GM06990 (cell line): ENCODE results near the gene ROBO1.

Experiments
- DNase-seq: peaks from one replicate; pipeline ENCODE4 v3.0.0-alpha.2; 2011; ENCODE audit not compliant: insufficient read length; ENCODE audit errors: extremely low read depth
- H3K27me3 ChIP-seq: replicated peaks from 2 replicates; pipeline ENCODE4 v1.6.0; 2011; ENCODE audit warnings: low read length; ENCODE audit not compliant: control insufficient read depth, insufficient read depth
- H3K36me3 ChIP-seq: 2 replicates; pipeline ENCODE4 v1.5.1; 2011; ENCODE audit warnings: low read length; ENCODE audit not compliant: control insufficient read depth, insufficient read depth
- H3K4me3 ChIP-seq: replicated peaks from 2 replicates; pipeline ENCODE4 v1.5.1; 2011; ENCODE audit warnings: low read depth, mild to moderate bottlenecking, control low read depth, low read length
- TF ChIP-seq, protein P1 (sequence below): IDR thresholded peaks from 2 replicates; pipeline ENCODE4 v1.5.1; 2011; ENCODE audit warnings: low read length, control low read depth, mild to moderate bottlenecking, inconsistent platforms; ENCODE audit not compliant: insufficient read depth, poor library complexity, severe bottlenecking

ROBO1 gene

DNA sequence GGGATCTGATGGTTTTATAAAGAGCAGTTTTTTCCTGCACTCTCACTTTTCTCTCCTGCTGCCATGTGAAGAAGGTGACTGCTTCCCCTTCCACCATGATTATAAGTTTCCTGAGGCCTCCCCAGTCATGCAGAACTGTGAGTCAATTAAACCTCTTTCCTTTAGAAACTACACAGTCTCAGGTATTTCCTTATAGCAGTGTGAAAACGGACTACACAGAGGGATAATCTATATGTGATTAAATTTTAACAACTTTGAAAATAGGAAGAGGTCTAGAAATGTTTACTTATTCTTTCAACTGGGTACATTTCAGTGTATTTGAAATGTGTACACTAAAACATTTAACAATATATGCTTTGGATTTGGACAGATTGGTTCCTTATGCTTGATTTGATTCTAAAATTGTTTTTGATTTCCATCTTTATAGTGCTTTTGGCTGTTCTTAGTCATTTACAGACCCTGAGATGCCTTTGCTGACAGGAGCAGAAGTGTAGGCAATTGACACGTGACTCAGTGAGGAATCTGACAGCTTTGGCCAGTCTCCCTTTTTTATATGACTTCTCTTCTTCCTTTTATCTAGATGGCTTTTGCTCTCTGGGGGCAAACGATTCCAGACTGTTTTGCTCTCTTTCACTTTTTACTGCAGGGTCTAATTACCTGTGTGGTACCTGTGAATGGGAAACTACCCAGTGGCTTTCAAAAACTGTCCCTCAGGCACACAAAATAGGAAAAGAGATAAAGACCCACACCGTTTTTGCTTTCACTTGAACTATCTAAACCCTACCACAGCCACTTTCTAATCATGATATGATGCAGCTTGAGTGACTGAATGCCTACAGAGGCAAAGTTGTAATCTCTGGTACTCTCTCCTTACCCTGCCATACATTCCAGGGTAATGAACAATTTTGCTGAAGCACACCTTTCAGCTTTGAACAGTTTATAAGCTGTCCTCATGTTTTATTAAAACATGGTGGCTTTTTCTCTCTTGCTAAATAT, 422.6 kb downstream of the ROBO1 start:
- Histone ChIP-seq H3K27me3 (no peaks in the 10 kb centered on the region), H3K36me3 (no peaks in the 10 kb centered on the region), H3K4me3 (no peak overlapping the region)
- TF ChIP-seq, protein P1, sequence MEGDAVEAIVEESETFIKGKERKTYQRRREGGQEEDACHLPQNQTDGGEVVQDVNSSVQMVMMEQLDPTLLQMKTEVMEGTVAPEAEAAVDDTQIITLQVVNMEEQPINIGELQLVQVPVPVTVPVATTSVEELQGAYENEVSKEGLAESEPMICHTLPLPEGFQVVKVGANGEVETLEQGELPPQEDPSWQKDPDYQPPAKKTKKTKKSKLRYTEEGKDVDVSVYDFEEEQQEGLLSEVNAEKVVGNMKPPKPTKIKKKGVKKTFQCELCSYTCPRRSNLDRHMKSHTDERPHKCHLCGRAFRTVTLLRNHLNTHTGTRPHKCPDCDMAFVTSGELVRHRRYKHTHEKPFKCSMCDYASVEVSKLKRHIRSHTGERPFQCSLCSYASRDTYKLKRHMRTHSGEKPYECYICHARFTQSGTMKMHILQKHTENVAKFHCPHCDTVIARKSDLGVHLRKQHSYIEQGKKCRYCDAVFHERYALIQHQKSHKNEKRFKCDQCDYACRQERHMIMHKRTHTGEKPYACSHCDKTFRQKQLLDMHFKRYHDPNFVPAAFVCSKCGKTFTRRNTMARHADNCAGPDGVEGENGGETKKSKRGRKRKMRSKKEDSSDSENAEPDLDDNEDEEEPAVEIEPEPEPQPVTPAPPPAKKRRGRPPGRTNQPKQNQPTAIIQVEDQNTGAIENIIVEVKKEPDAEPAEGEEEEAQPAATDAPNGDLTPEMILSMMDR, result no peak
- no peak for DNase-seq

DNA sequence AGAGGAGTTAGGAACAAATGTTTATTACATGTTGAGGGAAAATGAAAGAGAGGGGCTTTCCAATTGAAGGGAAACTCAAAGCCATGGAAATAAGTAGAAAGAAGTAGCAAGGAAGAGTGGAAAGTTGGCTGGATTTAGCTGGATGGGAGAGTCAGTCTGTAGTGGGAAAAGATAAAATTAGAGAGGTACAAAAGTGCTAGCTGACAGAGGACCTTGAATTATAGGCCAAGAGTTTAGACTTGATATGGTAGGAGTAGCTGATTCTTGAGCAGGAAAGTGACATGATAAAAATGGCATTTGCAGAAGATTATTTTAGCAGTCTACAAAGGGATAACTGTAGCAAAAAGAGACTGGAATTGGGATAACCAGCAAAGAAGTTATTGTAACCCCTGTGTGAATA, 425.8 kb downstream of the ROBO1 start:
- DNase-seq, result no peak
- Histone ChIP-seq H3K36me3 (no peaks in the 10 kb centered on the region), H3K27me3 (no peaks in the 10 kb centered on the region), H3K4me3 (no peak overlapping the region)
- TF ChIP-seq, protein P1, result no peak

DNA sequence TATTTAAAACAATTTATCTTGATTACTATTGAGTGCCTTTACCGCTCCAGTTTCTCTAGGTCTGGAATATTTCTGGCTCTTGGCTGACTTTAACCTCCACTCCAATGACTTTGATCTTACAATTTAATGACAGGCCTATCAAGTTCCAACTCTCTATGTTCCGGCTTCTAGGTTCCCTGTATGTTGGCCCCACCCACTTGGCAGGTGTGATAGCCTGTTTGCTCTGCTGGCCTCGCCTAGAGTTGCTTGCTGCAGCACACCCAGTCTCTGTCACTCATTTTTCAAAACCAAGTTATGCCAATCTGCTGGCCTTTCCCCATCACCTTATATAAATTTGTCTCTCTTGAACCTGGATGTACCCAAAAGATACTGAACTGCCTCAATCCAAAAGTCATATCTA, 428.0 kb downstream of the ROBO1 start:
- no peaks in the 10 kb centered on the region for H3K36me3 ChIP-seq
- no peaks in the 10 kb centered on the region for H3K27me3 ChIP-seq
- H3K4me3 ChIP-seq, result no peak overlapping the region
- DNase-seq, result no peak
- TF ChIP-seq, protein P1, result no peak

DNA sequence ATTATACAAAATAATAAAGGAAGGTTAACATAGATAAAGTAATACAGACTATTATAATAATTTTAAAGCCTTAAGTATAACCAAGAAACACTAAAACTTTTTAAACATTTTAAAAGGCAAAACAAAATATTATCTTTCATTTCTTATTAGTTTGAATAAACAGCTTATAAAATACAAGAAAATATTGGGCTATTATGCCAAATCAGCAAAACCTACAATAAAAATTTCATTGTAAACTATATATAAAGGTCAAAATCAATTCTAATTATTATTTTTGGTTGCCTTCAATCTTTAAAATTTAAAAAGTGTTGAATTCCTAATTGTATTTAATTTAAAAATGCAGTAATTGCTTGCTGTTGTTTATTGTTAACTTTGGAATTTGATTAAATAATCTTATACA, 430.0 kb downstream of the ROBO1 start:
- Histone ChIP-seq H3K36me3 (no peaks in the 10 kb centered on the region), H3K4me3 (no peak overlapping the region), H3K27me3 (no peaks in the 10 kb centered on the region)
- no peak for DNase-seq
- TF ChIP-seq, protein P1, result no peak

DNA sequence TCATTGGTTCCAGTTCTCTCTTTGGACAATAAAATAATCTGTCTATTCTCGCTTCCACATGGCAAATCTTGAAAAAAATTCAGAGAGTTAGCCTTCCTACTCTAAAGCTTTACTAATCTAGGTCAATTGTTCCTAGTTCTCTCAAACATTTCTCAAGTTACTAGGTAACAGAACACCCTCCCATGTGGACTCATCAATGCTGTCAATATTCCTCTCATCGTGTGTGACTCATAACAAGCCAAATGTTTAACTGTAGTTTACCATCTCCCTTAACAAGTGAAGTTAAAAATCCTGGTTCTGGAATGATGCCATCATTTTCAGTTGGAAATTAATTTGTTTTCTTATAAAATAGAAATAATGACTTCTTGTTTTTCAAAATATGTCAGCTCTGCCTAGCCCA, 438.6 kb downstream of the ROBO1 start:
- Histone ChIP-seq H3K36me3 (no peaks in the 10 kb centered on the region), H3K27me3 (no peaks in the 10 kb centered on the region), H3K4me3 (no peak overlapping the region)
- DNase-seq, result no peak
- TF ChIP-seq, protein P1, result no peak
